GM20000 (cell line): ENCODE data around the gene PPEF2.

Source experiments
- DNase-seq: peaks from one replicate; pipeline ENCODE4 v3.0.0; 2012; ENCODE audit warnings: low spot score
- CTCF ChIP-seq: IDR thresholded peaks from 2 replicates; pipeline ENCODE4 v1.5.1; 2012; ENCODE audit warnings: mild to moderate bottlenecking, control low read depth; ENCODE audit errors: extremely low read depth, missing control alignments

The PPEF2 gene

GRCh38 chr4:75820197-75820596, 82.1 kb downstream of the PPEF2 start:
- no peak for TF ChIP-seq CTCF
- DNase-seq, result no peak

GRCh38 chr4:75819121-75819520, 83.1 kb downstream of the PPEF2 start:
- TF ChIP-seq CTCF, result no peak
- no peak for DNase-seq

GRCh38 chr4:75817901-75818300, 84.4 kb downstream of the PPEF2 start:
- no peak for TF ChIP-seq CTCF
- no peak for DNase-seq
